Nephron (organoid): Measurements from ENCODE around the gene TTLL8.
"Not testable (repeated sequence)": the region's sequence is repeated elsewhere in the genome, so short reads cannot be mapped to it uniquely, and the experiment has no call there.

Experiments
- H3K27ac Mint-ChIP-seq, 3 experiments: 2 replicates each; pipeline ENCODE4 v1.8.0; 2020; ENCODE audit warnings: mixed read lengths in 3 of 3, mild to moderate bottlenecking in 2 of 3, moderate library complexity in 1 of 3
- H3K27me3 Mint-ChIP-seq: 2 replicates; pipeline ENCODE4 v1.8.0; 2021; ENCODE audit warnings: low read depth, mild to moderate bottlenecking, moderate library complexity, mixed read lengths
- H3K36me3 Mint-ChIP-seq: 2 replicates; pipeline ENCODE4 v1.8.0; 2020; ENCODE audit warnings: low read depth, mixed read lengths
- H3K4me1 Mint-ChIP-seq: 2 replicates; pipeline ENCODE4 v1.8.0; 2020; ENCODE audit warnings: mixed read lengths
- H3K4me3 Mint-ChIP-seq, 3 experiments: 2 replicates each; pipeline ENCODE4 v1.8.0; 2020; ENCODE audit warnings: mild to moderate bottlenecking in 3 of 3, mixed read lengths in 3 of 3, moderate library complexity in 2 of 3
- H3K9me3 Mint-ChIP-seq: 2 replicates; pipeline ENCODE4 v1.8.0; 2020; ENCODE audit warnings: mixed read lengths
- TF ChIP-seq, protein P1 (sequence below), 3 experiments: fragments of 200-600 bp; sonication (generic); IDR thresholded peaks; one replicate each; pipeline ENCODE4 v1.5.0; 2021; ENCODE audit warnings: antibody characterized with exemption in 3 of 3; ENCODE audit not compliant: unreplicated experiment in 3 of 3

Gene TTLL8

DNA sequence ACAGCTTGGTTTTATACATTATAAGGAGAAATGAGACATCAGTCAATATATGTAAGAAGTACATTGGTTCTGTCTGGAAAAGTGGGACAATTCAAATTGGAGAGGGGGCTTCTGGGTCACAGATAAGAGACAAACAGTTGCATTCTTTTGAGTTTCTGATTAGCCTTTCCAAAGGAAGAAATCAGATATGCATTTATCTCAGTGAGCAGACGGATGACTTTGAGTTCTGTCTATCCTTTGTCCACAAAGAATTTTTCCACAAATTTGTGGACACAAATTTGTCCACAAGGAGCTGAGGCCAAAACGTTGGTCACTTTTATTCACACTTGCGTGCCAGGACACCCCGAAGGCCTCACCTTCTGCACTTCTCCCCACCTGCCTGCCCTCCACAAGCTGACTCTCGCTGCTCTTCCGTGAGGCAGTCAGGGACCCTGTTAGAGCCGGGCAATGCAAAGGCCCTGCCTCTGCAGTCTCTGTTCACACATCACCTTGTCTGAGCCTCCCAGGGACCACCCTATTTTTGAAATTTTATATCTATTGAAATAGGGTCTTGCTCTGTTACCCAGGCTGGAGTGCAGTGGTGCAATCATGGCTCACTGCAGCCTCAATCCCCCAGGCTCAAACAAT, 66.1 kb downstream of the TTLL8 start:
- Mint-ChIP-seq H3K27ac (no peak overlapping the region), H3K9me3 (peaks cover 34% of the 10 kb centered on the region), H3K4me3 (no peak overlapping the region), H3K36me3 (no peaks in the 10 kb centered on the region), H3K27me3 (peaks cover 19% of the 10 kb centered on the region), H3K4me1 (no peaks in the 10 kb centered on the region)
- TF ChIP-seq, protein P1, sequence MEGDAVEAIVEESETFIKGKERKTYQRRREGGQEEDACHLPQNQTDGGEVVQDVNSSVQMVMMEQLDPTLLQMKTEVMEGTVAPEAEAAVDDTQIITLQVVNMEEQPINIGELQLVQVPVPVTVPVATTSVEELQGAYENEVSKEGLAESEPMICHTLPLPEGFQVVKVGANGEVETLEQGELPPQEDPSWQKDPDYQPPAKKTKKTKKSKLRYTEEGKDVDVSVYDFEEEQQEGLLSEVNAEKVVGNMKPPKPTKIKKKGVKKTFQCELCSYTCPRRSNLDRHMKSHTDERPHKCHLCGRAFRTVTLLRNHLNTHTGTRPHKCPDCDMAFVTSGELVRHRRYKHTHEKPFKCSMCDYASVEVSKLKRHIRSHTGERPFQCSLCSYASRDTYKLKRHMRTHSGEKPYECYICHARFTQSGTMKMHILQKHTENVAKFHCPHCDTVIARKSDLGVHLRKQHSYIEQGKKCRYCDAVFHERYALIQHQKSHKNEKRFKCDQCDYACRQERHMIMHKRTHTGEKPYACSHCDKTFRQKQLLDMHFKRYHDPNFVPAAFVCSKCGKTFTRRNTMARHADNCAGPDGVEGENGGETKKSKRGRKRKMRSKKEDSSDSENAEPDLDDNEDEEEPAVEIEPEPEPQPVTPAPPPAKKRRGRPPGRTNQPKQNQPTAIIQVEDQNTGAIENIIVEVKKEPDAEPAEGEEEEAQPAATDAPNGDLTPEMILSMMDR (IDR thresholded peaks at IDR 0.05; ENCODE audit: unreplicated experiment in 3 of 3): no peak

DNA sequence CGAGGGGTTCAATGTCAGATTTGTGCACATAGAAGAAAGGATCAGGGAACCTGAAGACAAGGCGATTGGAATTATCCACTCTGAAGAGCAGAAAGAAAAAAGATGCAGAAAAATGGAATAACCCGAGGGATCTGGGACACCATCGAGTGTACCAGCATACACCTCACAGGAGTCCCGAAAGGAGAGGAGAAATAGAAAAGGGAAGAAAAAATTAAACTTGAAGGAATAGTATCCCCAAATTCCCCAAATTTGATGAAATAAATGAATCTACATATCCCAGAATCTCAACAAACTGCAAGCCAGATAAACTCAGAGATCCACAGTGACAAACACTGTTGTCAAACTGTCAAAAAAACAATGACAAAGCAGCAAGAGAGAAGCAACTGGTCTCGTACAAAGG, 66.9 kb downstream of the TTLL8 start:
- H3K9me3 Mint-ChIP-seq: peaks cover 42% of the 10 kb centered on the region
- no peak overlapping the region for H3K4me3 Mint-ChIP-seq
- H3K4me1 Mint-ChIP-seq: no peaks in the 10 kb centered on the region
- peaks cover 27% of the 10 kb centered on the region for H3K27me3 Mint-ChIP-seq
- H3K27ac Mint-ChIP-seq: no peak overlapping the region
- TF ChIP-seq, protein P1 (IDR thresholded peaks at IDR 0.05; ENCODE audit: unreplicated experiment in 3 of 3): no peak
- H3K36me3 Mint-ChIP-seq: no peaks in the 10 kb centered on the region

- peaks cover 56% of the 10 kb centered on the region for H3K9me3 Mint-ChIP-seq
- H3K27ac Mint-ChIP-seq, H3K4me3 Mint-ChIP-seq, H3K4me1 Mint-ChIP-seq, H3K36me3 Mint-ChIP-seq: not testable (repeated sequence)
- H3K27me3 Mint-ChIP-seq: peaks cover 35% of the 10 kb centered on the region
Measured at GRCh38 chr22:49989826-49990225, 68.3 kb downstream of the TTLL8 start.

DNA sequence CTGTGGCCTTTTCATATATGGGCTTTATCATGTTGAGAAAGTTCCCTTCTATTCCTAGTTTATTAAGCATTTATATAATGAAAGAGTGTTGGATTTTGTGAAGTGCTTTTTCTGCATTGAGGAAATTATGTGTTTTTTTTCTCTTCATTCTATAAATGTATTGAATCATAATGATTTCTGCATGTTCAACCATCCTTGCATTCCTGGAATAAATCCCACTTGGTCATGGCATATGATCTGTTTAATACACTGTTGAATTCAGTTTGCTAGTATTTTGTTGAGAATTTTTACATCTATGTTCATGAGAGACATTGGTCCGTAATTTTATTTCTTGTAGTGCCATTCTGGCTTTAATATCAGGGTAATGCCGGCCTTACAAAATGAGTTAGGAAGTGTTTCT, 71.8 kb downstream of the TTLL8 start:
- Mint-ChIP-seq H3K4me1 (no peaks in the 10 kb centered on the region), H3K36me3 (no peaks in the 10 kb centered on the region), H3K27me3 (peaks cover 50% of the 10 kb centered on the region), H3K9me3 (peaks cover 56% of the 10 kb centered on the region), H3K27ac (no peak overlapping the region), H3K4me3 (no peak overlapping the region)
- TF ChIP-seq, protein P1 (IDR thresholded peaks at IDR 0.05; ENCODE audit: unreplicated experiment in 3 of 3): no peak

DNA sequence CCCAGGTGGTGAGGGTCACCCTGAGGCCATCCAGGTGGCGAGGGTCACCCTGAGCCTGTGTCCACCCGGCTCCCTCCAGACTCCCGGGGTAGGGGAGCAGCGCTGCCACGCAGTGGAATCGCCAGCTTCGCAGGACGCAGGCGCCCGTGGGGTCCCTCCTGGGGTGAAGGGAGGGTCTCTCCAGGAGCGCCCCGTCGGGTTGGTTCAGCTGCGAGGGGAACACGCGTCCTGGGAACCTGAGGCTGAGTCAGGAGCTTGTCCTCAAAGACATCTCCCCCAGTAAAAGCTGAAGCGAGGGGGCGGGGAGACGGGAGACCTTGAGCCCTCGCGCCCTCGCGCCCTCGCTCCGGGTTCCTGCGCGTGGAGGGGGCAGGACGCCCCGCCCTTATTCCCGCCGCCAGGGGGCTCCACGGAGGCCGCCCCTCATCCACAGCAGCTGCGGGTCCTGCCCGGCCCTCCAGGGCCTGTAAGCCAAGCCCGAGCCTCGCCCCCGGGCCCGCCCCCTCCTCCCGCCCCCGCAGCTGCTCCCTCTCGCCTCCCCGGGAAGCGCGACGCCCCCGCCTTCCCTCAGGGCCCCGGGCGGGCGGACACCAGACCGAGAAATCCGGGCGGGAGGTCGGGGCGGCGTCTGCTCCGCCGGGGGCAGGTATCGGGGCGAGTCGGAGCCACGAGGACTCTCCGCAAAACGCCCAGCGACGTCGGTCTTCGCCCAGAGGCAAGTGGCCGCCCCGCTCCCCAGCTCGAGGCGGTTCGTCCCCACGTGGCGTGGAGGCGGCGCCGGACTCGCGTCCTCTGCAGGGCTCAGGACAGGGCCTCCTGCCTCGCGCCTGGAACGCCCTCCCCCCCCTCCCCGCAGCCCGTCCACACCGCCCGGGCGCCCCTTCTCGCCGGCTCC, 74.7 kb downstream of the TTLL8 start:
- TF ChIP-seq, protein P1 (IDR thresholded peaks at IDR 0.05; ENCODE audit: unreplicated experiment in 3 of 3): peak; percentile 14 to 53 (median 31)
- Mint-ChIP-seq H3K4me1 (no peaks in the 10 kb centered on the region), H3K36me3 (peaks cover 11% of the 10 kb centered on the region), H3K4me3 (no peak overlapping the region), H3K27me3 (peaks cover 69% of the 10 kb centered on the region), H3K9me3 (peaks cover 49% of the 10 kb centered on the region), H3K27ac (no peak overlapping the region)

DNA sequence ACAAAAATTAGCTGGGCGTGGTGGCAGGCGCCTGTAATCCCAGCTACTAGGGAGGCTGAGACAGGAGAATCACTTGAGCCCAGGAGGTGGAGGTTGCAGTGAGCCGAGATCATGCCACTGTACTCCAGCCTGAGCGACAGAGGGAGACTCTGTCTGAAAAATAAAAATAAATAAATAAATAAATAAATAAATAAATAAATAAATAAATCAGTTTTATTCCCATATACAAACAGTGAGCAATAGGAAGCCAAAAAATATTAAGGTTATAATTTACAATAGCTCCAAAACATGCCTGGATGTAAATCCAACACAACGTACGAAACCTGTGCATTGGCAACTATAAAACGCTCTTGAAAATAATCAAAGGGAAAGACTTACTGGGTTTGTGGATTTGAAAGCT, 76.3 kb downstream of the TTLL8 start:
- not testable (repeated sequence) for H3K4me3 Mint-ChIP-seq

More for the DNA sequence above, 76.3 kb downstream of the TTLL8 start:
- peaks cover 63% of the 10 kb centered on the region for H3K27me3 Mint-ChIP-seq
- H3K36me3 Mint-ChIP-seq: peaks cover 11% of the 10 kb centered on the region
- not testable (repeated sequence) for H3K27ac Mint-ChIP-seq, H3K4me1 Mint-ChIP-seq
- peaks cover 42% of the 10 kb centered on the region for H3K9me3 Mint-ChIP-seq
